HEK293T (cell line): ENCODE measurements around the gene NCBP1.
A peak's percentile ranks its signal among the peaks of the same experiment; 100 is the strongest.

Experiments
- CTCF ChIA-PET: fragments of 350-600 bp; formaldehyde crosslinking; extraction: SDS; loops from one replicate; lab custom pipeline; 2021; ENCODE audit warnings: antibody characterized with exemption, inconsistent platforms; lab: Yijun Ruan, JAX
- POLR2A ChIA-PET: fragments of 350-600 bp; formaldehyde crosslinking; extraction: SDS; loops from one replicate; lab custom pipeline; 2020; ENCODE audit warnings: antibody characterized with exemption, inconsistent platforms; lab: Yijun Ruan, JAX
- DNase-seq: peaks from one replicate; pipeline ENCODE4 v3.0.0; 2012; ENCODE audit warnings: mixed read lengths; ENCODE audit errors: extremely low spot score
- ARNT ChIP-seq: fragments of 450-650 bp; IDR thresholded peaks from 2 replicates; pipeline ENCODE4 v1.6.1; 2017; ENCODE audit warnings: mild to moderate bottlenecking
- BHLHE40 ChIP-seq: fragments of 450-650 bp; IDR thresholded peaks from 2 replicates; pipeline ENCODE4 v1.6.1; 2016; ENCODE audit warnings: mild to moderate bottlenecking, moderate library complexity, borderline replicate concordance
- CTBP1 ChIP-seq: fragments of 450-650 bp; IDR thresholded peaks from 2 replicates; pipeline ENCODE4 v1.6.1; 2016; ENCODE audit warnings: borderline replicate concordance
- ELF4 ChIP-seq: fragments of 450-650 bp; IDR thresholded peaks from 2 replicates; pipeline ENCODE4 v1.6.1; 2017; ENCODE audit warnings: antibody characterized with exemption
- FOXA1 ChIP-seq: fragments of 450-650 bp; IDR thresholded peaks from 2 replicates; pipeline ENCODE4 v1.6.1; 2016; ENCODE audit warnings: mild to moderate bottlenecking
- FOXK2 ChIP-seq: fragments of 450-650 bp; IDR thresholded peaks from 2 replicates; pipeline ENCODE4 v1.6.1; 2016; ENCODE audit warnings: mild to moderate bottlenecking
- FOXM1 ChIP-seq: fragments of 450-650 bp; IDR thresholded peaks from 2 replicates; pipeline ENCODE4 v1.6.1; 2017; ENCODE audit warnings: mild to moderate bottlenecking, borderline replicate concordance
- HDGF ChIP-seq: fragments of 450-650 bp; IDR thresholded peaks from 2 replicates; pipeline ENCODE4 v1.6.1; 2017; ENCODE audit warnings: antibody characterized with exemption, borderline replicate concordance
- L3MBTL2 ChIP-seq: fragments of 450-650 bp; conservative IDR thresholded peaks from 2 replicates; pipeline ENCODE4 v1.6.1; 2016; ENCODE audit warnings: mild to moderate bottlenecking
- LEF1 ChIP-seq: fragments of 450-650 bp; IDR thresholded peaks from 2 replicates; pipeline ENCODE4 v1.6.1; 2017; ENCODE audit warnings: mild to moderate bottlenecking, borderline replicate concordance
- NFRKB ChIP-seq: fragments of 450-650 bp; IDR thresholded peaks from 2 replicates; pipeline ENCODE4 v1.6.1; 2016; ENCODE audit warnings: mild to moderate bottlenecking, moderate library complexity
- SP1 ChIP-seq: fragments of 450-650 bp; IDR thresholded peaks from 2 replicates; pipeline ENCODE4 v1.6.1; 2017
- SUZ12 ChIP-seq: fragments of 450-650 bp; IDR thresholded peaks from 2 replicates; pipeline ENCODE4 v1.6.1; 2016; ENCODE audit warnings: mild to moderate bottlenecking
- TARDBP ChIP-seq: fragments of 450-650 bp; IDR thresholded peaks from 2 replicates; pipeline ENCODE4 v1.6.1; 2016
- ZNF384 ChIP-seq: fragments of 450-650 bp; IDR thresholded peaks from 2 replicates; pipeline ENCODE4 v1.6.1; 2016
- TF ChIP-seq, protein P1 (sequence below): fragments of 450-650 bp; IDR thresholded peaks from 2 replicates; pipeline ENCODE4 v1.6.1; 2016

Gene NCBP1

DNA sequence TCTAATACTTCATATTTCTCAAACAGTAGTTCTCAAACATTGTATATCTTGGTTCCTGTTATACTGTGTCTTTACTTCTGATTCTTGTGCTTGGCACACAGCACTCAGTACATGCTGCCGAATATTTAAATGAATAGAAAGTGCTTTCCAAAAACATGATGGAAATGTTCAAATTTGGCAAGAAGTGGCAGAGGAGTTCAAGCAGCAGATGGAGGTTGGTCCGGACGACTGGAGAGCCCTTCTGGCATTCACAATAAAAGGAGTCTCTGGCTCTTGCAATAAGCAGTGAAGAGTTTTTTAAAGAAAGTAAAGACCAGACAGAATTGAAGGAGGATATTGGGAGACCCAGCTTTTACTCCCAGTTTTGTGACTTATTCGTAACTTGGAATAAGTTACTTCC, 36.7 kb upstream of the NCBP1 start:
- no peak for DNase-seq
- TF ChIP-seq NFRKB = no peak
- TF ChIP-seq BHLHE40 = no peak
- no peak for TF ChIP-seq ELF4
- TF ChIP-seq ZNF384 = no peak
- no peak for TF ChIP-seq TARDBP
- TF ChIP-seq L3MBTL2 = no peak
- CTCF ChIA-PET = interaction anchor here (2.4 kb wide), 1 partner anchor 123 kb away, joined by 16 read pairs; no protein-coding TSS in a partner anchor
- POLR2A ChIA-PET = no interaction called here

DNA sequence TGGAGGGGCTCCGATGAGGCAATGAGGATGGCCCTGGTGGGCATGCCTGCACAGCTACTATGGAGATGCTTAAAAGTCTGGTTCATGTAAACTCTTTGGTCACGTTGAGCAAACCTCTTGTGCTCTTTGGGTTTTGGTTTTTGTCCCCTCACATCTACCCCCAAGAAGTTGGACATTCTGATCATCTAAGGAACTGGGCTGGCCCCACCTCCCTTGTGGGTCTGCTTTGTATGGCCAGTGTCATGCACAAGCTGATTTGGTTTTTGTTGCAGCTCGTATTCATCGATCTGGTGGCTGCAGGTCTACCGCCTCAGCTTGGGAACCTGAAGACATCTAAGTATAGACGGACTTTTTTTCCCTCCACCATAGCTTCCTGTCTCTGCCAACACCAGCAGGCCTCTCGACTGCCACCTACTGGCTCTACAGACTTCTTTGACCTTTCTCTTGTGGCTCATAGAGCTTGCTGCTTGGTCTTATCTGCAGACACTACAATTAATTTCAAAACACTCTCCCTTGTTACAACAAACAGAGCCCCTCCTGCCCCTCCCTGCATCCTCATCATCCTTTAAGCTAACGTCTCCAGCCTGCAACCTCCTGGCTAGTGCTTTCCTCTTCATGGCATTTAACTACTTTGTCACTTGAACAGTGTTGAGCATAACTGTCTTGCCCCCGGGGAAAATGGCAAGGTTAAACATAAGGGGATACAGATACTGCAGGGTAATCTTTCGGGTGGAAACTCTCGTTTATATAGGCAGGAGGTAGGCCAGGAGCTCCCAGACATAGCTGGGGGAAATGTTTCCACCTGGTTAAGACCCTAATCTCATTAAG, 34.9 kb upstream of the NCBP1 start:
- POLR2A ChIA-PET = interaction anchor here (2.0 kb wide), 1 partner anchor 34 kb away, joined by 5 read pairs; no protein-coding TSS in a partner anchor
- DNase-seq = peak; percentile 74
- TF ChIP-seq FOXM1 = no peak
- TF ChIP-seq ELF4 = no peak
- no peak for TF ChIP-seq BHLHE40
- no peak for TF ChIP-seq HDGF
- no peak for TF ChIP-seq FOXK2
- TF ChIP-seq ARNT = no peak
- TF ChIP-seq, protein P1, sequence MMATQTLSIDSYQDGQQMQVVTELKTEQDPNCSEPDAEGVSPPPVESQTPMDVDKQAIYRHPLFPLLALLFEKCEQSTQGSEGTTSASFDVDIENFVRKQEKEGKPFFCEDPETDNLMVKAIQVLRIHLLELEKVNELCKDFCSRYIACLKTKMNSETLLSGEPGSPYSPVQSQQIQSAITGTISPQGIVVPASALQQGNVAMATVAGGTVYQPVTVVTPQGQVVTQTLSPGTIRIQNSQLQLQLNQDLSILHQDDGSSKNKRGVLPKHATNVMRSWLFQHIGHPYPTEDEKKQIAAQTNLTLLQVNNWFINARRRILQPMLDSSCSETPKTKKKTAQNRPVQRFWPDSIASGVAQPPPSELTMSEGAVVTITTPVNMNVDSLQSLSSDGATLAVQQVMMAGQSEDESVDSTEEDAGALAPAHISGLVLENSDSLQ = no peak
- no peak for TF ChIP-seq FOXA1
- no peak for TF ChIP-seq NFRKB
- TF ChIP-seq ZNF384 = no peak
- TF ChIP-seq L3MBTL2 = no peak
- no peak for TF ChIP-seq TARDBP
- no peak for TF ChIP-seq LEF1
- TF ChIP-seq CTBP1 = no peak
- no peak for TF ChIP-seq SP1
- no peak for TF ChIP-seq SUZ12
- CTCF ChIA-PET = interaction anchor here (0.6 to 2.4 kb wide), 29 partner anchors 8 to 1248 kb away, joined by 3 to 55 read pairs (median 4); partner anchors contain the start of genes NCBP1, TMOD1 and TSTD2

DNA sequence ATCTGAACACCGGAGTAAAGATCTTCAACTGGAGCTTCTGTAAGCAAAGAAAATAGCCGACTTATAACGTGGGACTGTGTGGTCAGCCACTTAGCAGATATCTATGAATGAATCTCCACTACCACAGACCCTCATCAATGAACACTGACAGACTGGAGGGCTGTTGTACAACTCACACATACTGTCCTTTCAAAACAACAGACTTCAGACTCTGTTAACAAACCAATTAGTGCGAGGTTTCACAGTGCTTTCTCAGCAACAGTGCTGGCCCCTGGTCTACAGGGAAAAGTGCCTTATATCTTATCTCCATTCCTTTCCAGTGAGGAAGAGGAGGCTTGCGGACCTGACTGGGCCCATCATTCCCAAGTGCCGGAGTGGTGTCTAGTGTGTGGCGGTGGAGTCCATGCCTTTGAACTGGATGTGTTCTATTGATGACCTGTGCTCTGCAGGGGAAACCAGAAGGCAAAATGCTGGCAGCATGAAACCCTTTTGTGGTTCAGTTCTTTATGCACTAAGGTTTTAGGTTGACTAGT, 34.2 kb upstream of the NCBP1 start:
- POLR2A ChIA-PET = interaction anchor here (2.0 kb wide), 1 partner anchor 33 kb away, joined by 5 read pairs; no protein-coding TSS in a partner anchor
- TF ChIP-seq, protein P1 = no peak
- CTCF ChIA-PET = interaction anchor here (0.6 to 2.4 kb wide), 22 partner anchors 9 to 742 kb away, joined by 3 to 55 read pairs (median 4); partner anchors contain the start of gene TMOD1
- no peak for DNase-seq

DNA sequence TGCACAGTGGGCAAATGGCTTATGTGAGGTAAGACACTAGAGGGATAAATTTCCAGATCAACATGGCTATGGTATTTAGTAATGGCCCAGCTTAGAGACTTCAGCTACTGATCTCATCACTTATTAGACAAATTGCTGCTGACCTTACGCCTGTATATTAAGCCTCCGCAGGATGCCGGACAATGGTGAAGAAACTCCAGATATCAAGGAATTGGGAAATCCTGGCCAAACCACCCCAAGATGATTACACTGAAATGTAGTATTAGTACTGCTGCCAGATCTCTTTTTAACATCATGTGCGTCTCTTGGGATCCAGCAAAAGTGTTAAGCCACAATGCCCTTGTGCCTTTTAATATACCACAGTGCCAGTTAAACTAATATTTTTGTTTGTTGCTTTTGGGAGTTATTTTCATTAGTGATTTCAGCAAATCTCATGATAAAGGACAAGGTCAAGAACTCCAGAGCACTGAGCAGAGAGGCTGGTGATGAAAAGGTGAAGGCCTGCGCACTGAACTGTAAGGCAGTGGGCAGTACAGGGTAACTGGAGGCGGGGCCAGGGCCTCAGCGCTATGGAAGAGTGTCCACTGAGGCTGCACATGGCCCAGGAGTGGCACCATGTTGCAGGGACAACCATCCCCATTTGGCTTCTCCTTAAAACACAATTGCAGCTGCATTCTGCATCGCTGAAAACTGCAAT, 32.9 kb upstream of the NCBP1 start:
- no peak for DNase-seq
- CTCF ChIA-PET = no interaction called here
- no peak for TF ChIP-seq L3MBTL2
- no peak for TF ChIP-seq ZNF384
- no peak for TF ChIP-seq SUZ12
- no peak for TF ChIP-seq SP1
- POLR2A ChIA-PET = no interaction called here

DNA sequence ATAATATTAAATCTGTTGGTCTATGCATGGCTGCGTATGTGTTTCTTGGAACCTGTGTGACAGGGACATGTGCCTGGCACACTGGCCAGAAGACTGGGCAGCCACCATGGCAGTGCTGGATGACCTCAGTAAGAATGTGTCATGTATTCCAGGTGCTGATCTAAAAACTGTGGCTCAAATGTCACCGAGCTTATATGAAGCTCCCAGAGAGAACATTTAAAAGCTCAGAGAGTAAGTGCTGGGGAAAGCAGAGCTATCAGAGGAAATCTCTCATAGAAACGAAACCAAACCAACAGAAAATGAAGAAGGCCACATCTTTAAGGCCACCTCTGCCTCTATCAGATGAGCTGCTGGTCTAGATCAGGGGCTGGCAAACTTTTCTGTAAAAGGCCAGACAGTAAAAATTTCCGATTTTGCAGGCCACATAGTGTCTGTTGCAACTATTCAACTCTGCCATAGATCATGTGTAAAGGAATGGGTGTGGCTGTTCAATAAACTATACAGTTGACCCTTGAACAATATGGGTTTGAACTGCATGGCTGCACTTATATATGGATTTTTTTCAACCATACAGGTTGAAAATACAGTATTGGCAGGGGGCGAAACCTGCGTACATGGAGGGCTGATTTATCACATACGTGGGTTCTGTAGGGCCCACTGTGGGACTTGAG, 32.3 kb upstream of the NCBP1 start:
- TF ChIP-seq CTBP1 = no peak
- TF ChIP-seq SUZ12 = no peak
- no peak for TF ChIP-seq NFRKB
- no peak for TF ChIP-seq HDGF

DNA sequence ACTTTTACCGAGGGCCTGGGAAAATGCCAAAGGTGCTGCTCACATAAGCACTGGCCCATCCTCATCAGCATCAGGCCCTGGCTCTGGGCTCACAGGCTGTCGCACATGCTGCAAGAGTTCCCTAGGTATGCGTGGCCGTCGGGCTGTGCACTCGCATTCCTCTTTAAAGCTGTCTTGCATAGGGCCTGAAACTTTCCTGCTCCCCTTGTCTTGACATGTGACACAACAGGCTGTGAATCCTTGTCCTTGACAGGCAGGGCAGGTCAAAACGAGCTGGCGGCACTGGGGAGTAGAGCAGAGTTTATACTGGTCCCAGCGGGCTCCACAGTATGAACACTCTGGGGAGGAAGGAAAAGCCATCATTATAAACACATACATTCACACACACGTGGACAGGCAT, 31.2 kb upstream of the NCBP1 start:
- TF ChIP-seq ARNT = no peak
- TF ChIP-seq ZNF384 = no peak
- no peak for TF ChIP-seq FOXM1
- no peak for TF ChIP-seq ELF4
- TF ChIP-seq SP1 = no peak
- no peak for TF ChIP-seq TARDBP
- no peak for TF ChIP-seq CTBP1
- no peak for TF ChIP-seq HDGF
- TF ChIP-seq NFRKB = no peak
- TF ChIP-seq LEF1 = no peak
- TF ChIP-seq FOXA1 = no peak
- CTCF ChIA-PET = interaction anchor here (1.0 to 1.2 kb wide), 2 partner anchors 133 to 134 kb away, joined by 3 to 5 read pairs; no protein-coding TSS in a partner anchor
- no peak for DNase-seq
- POLR2A ChIA-PET = no interaction called here

More for the DNA sequence above, 32.3 kb upstream of the NCBP1 start:
- CTCF ChIA-PET = no interaction called here
- DNase-seq = no peak
- POLR2A ChIA-PET = no interaction called here
